HG03558 (cell line): ENCODE results near the gene CGB3.
"Not testable (repeated sequence)": the region's sequence is repeated elsewhere in the genome, so short reads cannot be mapped to it uniquely, and the experiment has no call there.

ENCODE experiments used
- ATAC-seq: cut with Tn5 transposase; IDR thresholded peaks from one replicate; pipeline ENCODE4 v1.9.1; 2021; ENCODE audit warnings: moderate number of reproducible peaks; ENCODE audit not compliant: unreplicated experiment; ENCODE audit errors: extremely low read depth

The CGB3 gene

DNA sequence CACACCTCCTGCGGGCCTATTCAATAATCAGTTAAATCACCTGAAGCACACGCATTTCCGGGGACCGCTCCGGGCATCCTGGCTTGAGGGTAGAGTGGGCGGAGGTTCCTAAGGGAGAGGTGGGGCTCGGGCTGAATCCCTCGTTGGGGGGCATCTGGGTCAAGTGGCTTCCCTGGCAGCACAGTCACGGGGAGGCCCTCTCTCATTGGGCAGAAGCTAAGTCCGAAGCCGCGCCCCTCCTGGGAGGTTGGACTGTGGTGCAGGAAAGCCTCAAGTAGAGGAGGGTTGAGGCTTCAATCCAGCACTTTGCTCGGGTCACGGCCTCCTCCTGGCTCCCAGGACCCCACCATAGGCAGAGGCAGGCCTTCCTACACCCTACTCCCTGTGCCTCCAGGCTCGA is 19.4 kb upstream of the CGB3 start, which contains the start of gene CGB5:
CGB5 (plus strand) TSS at position 301 of the 400 bp plus-strand sequence. CDS start 362 bp downstream, outside the sequence.
- not testable (repeated sequence) for ATAC-seq

GRCh38 chr19:49042666-49043065 is 18.5 kb upstream of the CGB3 start:
- not testable (repeated sequence) for ATAC-seq

DNA sequence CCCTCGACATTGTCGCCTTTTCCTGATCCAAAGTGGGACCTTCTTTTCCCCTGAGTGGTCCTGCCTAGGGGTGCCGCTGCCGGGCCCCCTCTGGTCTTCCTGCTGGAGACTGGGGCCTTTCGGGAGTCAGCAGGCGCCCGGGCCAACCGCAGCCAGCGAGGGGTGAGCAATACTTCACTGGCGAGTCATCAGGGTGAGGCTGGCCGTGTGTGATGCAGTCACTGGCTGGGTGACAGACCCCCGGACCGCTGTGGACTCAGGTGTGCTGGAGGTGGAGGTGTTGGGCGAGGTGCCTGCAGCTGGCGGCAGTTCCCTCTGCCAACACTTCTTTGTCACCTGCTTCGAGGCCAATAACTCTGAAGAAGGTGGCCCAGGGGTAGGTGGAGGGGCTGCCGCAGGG is 18.0 kb upstream of the CGB3 start:
- no peak for ATAC-seq

DNA sequence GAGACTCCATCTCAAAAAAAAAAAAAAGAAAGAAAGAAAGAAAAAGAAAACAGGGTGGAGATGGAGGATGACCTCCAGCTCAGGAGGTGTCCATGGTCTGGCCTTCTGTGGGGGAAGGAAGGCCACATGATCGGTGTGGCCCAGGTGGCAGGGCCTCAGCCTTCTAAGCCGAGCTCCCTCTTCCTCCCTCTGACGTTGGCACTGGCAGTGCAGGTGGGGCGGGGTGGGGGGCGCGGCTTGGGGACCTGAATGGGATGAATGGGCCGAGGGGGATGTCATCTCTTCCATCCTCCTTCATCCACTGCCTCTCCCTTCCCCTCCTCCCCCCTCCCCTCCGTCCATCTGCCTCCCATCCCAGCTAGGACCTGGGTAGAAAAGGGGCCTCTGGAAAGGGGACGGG is 15.6 kb upstream of the CGB3 start:
- not testable (repeated sequence) for ATAC-seq

DNA sequence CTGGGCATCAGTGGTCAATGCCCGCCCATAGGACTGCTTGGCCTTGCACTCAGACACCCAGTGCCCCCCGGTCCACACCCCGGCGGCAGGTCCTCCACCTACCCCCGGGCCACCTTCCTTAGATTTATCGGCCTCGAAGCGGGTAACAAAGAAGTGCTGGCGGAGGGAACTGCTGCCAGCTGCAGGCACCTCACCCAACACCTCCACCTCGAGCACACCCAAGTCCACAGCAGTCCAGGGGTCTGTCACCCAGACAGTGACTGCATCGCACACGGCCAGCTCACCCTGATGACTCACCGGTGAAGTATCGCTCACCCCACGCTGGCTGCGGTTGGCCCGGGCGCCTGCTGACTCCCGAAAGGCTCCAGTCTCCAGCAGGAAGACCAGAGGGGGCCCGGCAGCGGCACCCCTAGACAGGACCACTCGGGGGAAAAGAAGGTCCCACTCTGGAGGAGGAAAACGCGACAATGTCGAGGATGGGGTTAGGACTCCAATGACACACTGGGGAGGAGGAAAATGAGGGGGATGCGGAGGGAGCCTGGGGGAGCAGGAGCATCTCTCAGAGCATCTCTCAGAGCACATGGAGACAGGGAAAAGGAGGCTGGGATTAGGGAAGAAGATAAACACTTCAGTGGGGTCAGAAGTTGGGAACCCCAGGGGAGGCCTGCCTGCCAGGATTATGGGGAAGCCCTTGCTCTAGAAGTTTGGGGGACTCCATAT is 14.6 kb upstream of the CGB3 start:
- ATAC-seq = not testable (repeated sequence)

GRCh38 chr19:49038111-49038510 is 14.0 kb upstream of the CGB3 start:
- not testable (repeated sequence) for ATAC-seq

- ATAC-seq = not testable (repeated sequence)
These were observed 12.7 kb upstream of the CGB3 start, which contains the start of gene CGB1 for GRCh38 chr19:49036815-49037214. CGB1 (minus strand) TSS chr19:49036895; CDS start chr19:49036711, 184 bp downstream.

GRCh38 chr19:49031642-49032301 is 7.6 kb upstream of the CGB3 start, which contains the start of gene CGB2:
CGB2 (plus strand) TSS chr19:49031890; CDS start chr19:49032096, 206 bp downstream.
- ATAC-seq = not testable (repeated sequence)

DNA sequence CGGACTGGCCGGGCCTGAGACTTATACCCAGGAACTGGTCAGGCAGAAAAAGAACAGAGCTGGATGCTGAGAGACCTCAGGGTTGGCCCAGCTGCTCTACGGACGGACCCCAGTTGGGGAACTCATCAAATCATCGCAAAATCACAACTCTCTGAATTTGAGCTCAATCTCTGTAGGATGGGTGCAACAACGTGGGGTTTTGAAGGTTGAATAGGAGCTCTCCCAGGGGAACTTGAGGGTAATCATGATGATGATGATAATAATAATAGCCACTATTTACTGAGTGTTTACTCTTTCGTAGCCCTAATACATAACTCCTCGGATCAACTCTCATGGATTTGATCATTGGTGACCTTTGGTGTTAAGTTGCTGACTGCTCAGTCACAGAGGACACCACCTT is 6.2 kb upstream of the CGB3 start:
- ATAC-seq = not testable (repeated sequence)

DNA sequence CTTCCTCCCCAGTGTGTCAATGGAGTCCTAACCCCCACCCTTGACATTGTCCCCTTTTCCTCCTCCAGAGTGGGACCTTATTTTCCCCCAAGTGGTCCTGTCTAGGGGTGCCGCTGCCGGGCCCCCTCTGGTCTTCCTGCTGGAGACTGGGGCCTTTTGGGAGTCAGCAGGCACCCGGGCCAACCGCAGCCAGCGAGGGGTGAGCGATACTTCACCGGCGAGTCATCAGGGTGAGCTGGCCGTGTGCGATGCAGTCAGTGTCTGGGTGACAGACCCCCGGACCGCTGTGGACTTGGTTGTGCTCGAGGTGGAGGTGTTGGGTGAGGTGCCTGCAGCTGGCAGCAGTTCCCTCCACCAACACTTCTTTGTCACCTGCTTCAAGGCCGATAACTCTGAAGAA is 5.6 kb upstream of the CGB3 start:
- not testable (repeated sequence) for ATAC-seq

GRCh38 chr19:49028686-49029085 is 4.6 kb upstream of the CGB3 start:
- not testable (repeated sequence) for ATAC-seq

GRCh38 chr19:49025599-49025998 is 1.5 kb upstream of the CGB3 start:
- not testable (repeated sequence) for ATAC-seq

DNA sequence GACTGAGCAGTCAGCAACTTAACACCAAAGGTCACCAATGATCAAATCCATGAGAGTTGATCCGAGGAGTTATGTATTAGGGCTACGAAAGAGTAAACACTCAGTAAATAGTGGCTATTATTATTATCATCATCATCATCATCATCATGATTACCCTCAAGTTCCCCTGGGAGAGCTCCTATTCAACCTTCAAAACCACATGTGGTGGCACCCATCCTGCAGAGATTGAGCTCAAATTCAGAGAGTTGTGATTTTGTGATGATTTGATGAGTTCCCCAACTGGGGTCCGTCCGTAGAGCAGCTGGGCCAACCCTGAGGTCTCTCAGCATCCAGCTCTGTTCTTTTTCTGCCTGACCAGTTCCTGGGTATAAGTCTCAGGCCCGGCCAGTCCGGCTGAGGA is 955 bp upstream of the CGB3 start:
- ATAC-seq = not testable (repeated sequence)

- no peak for ATAC-seq
These were observed 2.0 kb downstream of the CGB3 start for GRCh38 chr19:49022116-49022515.

DNA sequence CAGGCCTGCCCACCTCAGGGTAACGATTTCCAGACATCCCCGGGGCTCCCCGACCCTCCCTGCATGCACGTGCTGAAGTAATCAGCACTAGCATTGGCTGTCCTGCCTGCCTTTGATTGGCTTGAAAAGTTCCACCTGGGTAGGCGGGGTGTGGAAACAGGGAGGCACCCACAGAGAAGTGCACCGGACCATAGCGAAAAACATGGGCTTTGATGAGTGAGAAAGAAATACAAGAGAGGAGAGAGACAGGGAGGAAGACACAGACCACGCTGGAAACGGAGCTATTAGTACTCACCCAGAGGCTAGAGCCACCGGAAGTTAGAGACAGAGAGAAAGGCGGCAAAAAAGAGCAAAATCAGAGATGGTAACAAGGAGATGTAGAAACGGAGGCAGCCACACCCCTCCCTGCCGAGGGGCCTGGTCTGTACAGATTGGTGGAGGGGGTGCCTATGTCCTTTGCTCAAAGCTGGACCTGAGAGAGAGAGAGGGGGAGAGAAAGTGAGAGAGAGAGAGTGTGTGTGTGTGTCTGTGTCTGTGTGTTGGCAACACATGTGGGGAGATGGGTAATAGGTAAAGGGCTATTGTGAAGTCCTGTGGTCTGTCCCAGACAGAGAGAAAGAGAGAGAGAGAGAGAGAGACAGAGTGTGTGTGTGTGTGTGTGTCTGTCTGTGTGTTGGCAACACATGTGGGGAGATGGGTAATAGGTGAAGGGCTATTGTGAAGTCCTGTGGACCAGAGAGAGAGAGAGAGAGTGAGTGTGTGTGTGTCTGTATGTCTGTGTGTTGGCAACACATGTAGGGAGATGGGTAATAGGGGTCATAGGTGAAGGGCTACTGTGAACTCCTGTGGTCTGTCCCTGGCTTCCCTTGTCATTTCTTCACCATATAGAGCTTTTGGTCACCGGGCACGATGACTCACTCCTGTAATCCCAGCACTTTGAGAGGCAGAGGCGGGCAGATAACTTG is 2.9 kb downstream of the CGB3 start:
- ATAC-seq = no peak

DNA sequence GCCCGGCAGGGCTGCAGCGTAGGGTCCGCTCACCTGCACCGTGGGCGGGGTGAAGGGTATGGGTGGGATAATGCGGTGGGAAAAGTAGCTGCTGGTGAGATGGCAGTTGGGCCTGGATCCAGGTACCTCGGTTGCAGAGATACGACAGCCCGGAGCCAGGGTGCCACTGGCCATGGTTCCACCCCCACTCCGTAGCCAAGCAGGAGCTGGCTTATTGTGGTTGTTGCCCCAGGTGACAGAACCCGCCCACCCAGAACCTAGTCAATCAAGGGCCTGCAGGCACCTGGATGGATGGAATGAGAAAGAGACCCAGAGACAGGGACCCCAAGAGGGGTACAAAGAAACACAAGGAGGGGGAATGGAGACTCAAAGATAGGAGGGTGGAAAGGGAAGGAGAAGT is 3.8 kb downstream of the CGB3 start:
- no peak for ATAC-seq

GRCh38 chr19:49019242-49019932 is 4.7 kb downstream of the CGB3 start:
- no peak for ATAC-seq

DNA sequence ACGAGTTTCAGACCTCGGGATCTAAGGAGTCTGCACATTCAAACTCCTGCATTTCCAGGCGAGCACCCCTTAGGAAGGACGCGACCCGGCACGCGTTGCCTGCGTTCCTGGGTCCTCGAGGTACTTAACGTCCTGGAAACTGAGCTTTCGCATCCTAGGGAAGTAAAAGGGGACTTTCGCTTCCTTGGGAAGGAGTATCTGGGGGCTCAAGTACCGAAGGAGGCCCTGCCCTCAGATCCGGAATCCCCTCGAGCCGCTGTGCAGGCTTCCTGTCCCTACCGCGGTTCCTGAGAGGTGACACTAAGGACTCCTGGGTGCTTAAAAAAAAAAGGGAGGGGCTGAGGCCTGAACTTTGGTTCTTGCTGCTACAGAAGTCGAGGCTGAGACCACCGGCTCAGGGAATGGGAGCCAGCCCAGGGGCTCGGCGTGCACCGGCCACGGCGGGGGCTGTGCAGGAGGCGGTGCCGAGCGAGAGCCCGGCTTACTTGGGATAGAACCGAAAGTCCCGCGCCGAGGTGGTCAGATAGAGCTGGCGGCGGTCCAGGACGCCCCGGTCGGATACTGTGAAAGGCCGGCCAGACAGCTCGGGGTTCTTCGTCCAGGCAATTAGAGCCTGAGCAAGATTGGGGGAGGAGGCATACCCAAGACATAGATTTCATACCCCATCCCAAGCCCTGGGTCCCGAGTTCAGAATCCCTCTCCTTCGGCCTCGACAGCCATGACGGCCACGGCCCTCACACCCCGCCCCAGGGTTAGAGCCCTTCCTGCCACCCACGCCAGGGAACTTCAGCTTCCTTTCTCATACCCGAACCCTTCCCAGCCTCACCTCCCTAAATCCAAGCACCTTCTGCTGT is 5.5 kb downstream of the CGB3 start:
- ATAC-seq = not testable (repeated sequence)
